H1 (cell line): ENCODE results near the gene ATE1. TPM values are rescaled to one million over a fixed set of nuclear protein-coding genes. Genes with fewer than 3 reads are reported as not detected.

ENCODE experiments used
- CTCF ChIA-PET: fragments of 300-600 bp; sonication (Branson Sonifier 250); formaldehyde crosslinking; loops from one replicate; lab custom pipeline; 2021; ENCODE audit not compliant: partially characterized antibody; lab: Charles Lee
- POLR2A ChIA-PET: fragments of 300-600 bp; sonication (Branson Sonifier 250); formaldehyde crosslinking; loops from one replicate; lab custom pipeline; 2021; ENCODE audit warnings: inconsistent platforms; ENCODE audit not compliant: partially characterized antibody; lab: Charles Lee
- DNase-seq, 2 experiments: peaks; one replicate each; pipeline versions ENCODE4 v3.0.0 to v3.0.0-alpha.2; 2010 to 2022; ENCODE audit warnings: low spot score in 2 of 2, low read depth in 1 of 2, mixed read lengths in 1 of 2
- FAIRE-seq: peaks from 2 replicates; lab custom pipeline; 2011; peaks lifted over from hg19 to GRCh38; lab: Jason Lieb, UNC
- H2AFZ ChIP-seq: 2 replicates; pipeline ENCODE4 v1.8.1; 2012; ENCODE audit warnings: low read length, inconsistent platforms
- H2AK5ac ChIP-seq: 2 replicates; pipeline ENCODE4 v1.6.1; 2013; ENCODE audit warnings: low read depth, low read length
- H2BK120ac ChIP-seq: replicated peaks from 2 replicates; pipeline ENCODE3; 2013; ENCODE audit warnings: low read depth, low read length, inconsistent platforms
- H2BK12ac ChIP-seq: 2 replicates; pipeline ENCODE4 v1.6.1; 2013; ENCODE audit warnings: low read depth, low read length
- H2BK15ac ChIP-seq: 2 replicates; pipeline ENCODE4 v1.6.1; 2013; ENCODE audit warnings: low read length
- H2BK20ac ChIP-seq: 2 replicates; pipeline ENCODE4 v1.6.1; 2013; ENCODE audit warnings: low read length
- H2BK5ac ChIP-seq: 2 replicates; pipeline ENCODE4 v1.6.1; 2013; ENCODE audit warnings: low read depth, low read length
- H3K14ac ChIP-seq: 2 replicates; pipeline ENCODE4 v1.6.1; 2013; ENCODE audit warnings: inconsistent platforms; ENCODE audit not compliant: insufficient read length
- H3K18ac ChIP-seq: 2 replicates; pipeline ENCODE4 v1.6.1; 2013; ENCODE audit warnings: low read length; ENCODE audit errors: extremely low read depth
- H3K23ac ChIP-seq: 2 replicates; pipeline ENCODE4 v1.6.1; 2013; ENCODE audit warnings: inconsistent platforms; ENCODE audit not compliant: insufficient read length
- H3K23me2 ChIP-seq: 2 replicates; pipeline ENCODE4 v1.6.1; 2013; ENCODE audit warnings: low read depth, low read length
- H3K27ac ChIP-seq: 2 replicates; pipeline ENCODE4 v1.6.1; 2011; ENCODE audit warnings: low read depth, low read length, inconsistent platforms
- H3K27me3 ChIP-seq, 4 experiments: replicated peaks in 1 of 4; 1 replicate in 1 of 4; 2 replicates in 3 of 4; pipeline versions ENCODE4 v1.6.1 to v1.8.1; 2011 to 2013; ENCODE audit warnings: low read length in 3 of 4, mild to moderate bottlenecking in 3 of 4, inconsistent platforms in 2 of 4, mixed read lengths in 2 of 4, moderate library complexity in 1 of 4; ENCODE audit not compliant: control insufficient read depth in 3 of 4, insufficient read depth in 3 of 4; ENCODE audit errors: extremely low read depth in 1 of 4
- H3K36me3 ChIP-seq, 4 experiments: 2 replicates each; pipeline versions ENCODE4 v1.6.1 to v1.8.1; 2011 to 2013; ENCODE audit warnings: mild to moderate bottlenecking in 4 of 4, low read length in 3 of 4, moderate library complexity in 2 of 4, control low read depth in 1 of 4, inconsistent platforms in 1 of 4; ENCODE audit not compliant: insufficient read depth in 4 of 4, control insufficient read depth in 2 of 4
- H3K4ac ChIP-seq: replicated peaks from 2 replicates; pipeline ENCODE3; 2013; ENCODE audit warnings: low read length, low read depth, mixed read lengths, inconsistent platforms; ENCODE audit not compliant: insufficient read length
- H3K4me1 ChIP-seq, 4 experiments: replicated peaks in 1 of 4; 1 replicate in 1 of 4; 2 replicates in 3 of 4; pipeline versions ENCODE4 v1.6.1 to v1.8.1; 2011 to 2013; ENCODE audit warnings: low read length in 3 of 4, inconsistent platforms in 2 of 4, mixed read lengths in 1 of 4; ENCODE audit not compliant: insufficient read depth in 4 of 4, control insufficient read depth in 3 of 4
- H3K4me2 ChIP-seq, 2 experiments: 2 replicates each; pipeline versions ENCODE4 v1.6.1 to v1.8.1; 2011 to 2013; ENCODE audit warnings: low read depth in 2 of 2, low read length in 2 of 2, control low read depth in 1 of 2, inconsistent platforms in 1 of 2, mild to moderate bottlenecking in 1 of 2; ENCODE audit not compliant: insufficient read depth in 1 of 2
- H3K4me3 ChIP-seq, 4 experiments: fragments of 200-600, 300-600 bp in 1 of 4; sonication (generic), shearing (Covaris generic), sonication (Bioruptor Twin) in 1 of 4; 2 replicates each; pipeline versions ENCODE4 v1.5.1 to v1.8.1; 2011 to 2016; ENCODE audit warnings: low read length in 4 of 4, low read depth in 3 of 4, control low read depth in 2 of 4, inconsistent platforms in 2 of 4, mild to moderate bottlenecking in 2 of 4, mixed read lengths in 1 of 4, moderate library complexity in 1 of 4; ENCODE audit not compliant: insufficient read depth in 2 of 4; ENCODE audit errors: extremely low read depth in 1 of 4
- H3K56ac ChIP-seq: replicated peaks from 2 replicates; pipeline ENCODE3; 2013; ENCODE audit warnings: low read depth, mild to moderate bottlenecking, mixed read lengths, low read length, inconsistent platforms; ENCODE audit not compliant: insufficient read length
- H3K79me1 ChIP-seq: 2 replicates; pipeline ENCODE4 v1.6.1; 2013; ENCODE audit warnings: low read depth, low read length, control low read depth
- H3K79me2 ChIP-seq, 2 experiments: 2 replicates each; pipeline versions ENCODE4 v1.6.1 to v1.8.1; 2012 to 2013; ENCODE audit warnings: low read length in 2 of 2, mild to moderate bottlenecking in 2 of 2, inconsistent platforms in 1 of 2; ENCODE audit not compliant: insufficient read depth in 2 of 2, control insufficient read depth in 1 of 2
- H3K9ac ChIP-seq, 4 experiments: replicated peaks in 1 of 4; 1 replicate in 1 of 4; 2 replicates in 3 of 4; pipeline versions ENCODE4 v1.6.1 to v1.8.1; 2011 to 2013; ENCODE audit warnings: low read depth in 3 of 4, low read length in 3 of 4, control low read depth in 2 of 4, mild to moderate bottlenecking in 2 of 4, moderate library complexity in 2 of 4, inconsistent platforms in 1 of 4; ENCODE audit errors: extremely low read depth in 1 of 4
- H3K9me3 ChIP-seq, 2 experiments: 2 replicates each; pipeline versions ENCODE4 v1.6.1 to v1.8.1; 2012 to 2013; ENCODE audit warnings: mild to moderate bottlenecking in 2 of 2, moderate library complexity in 2 of 2, control low read depth in 1 of 2, inconsistent platforms in 1 of 2, low read depth in 1 of 2, low read length in 1 of 2, mixed read lengths in 1 of 2; ENCODE audit not compliant: insufficient read depth in 2 of 2
- H4K20me1 ChIP-seq, 2 experiments: replicated peaks in 1 of 2; 2 replicates each; pipeline versions ENCODE3 to v1.8.1; 2011 to 2013; ENCODE audit warnings: inconsistent platforms in 2 of 2, low read length in 2 of 2, mild to moderate bottlenecking in 1 of 2; ENCODE audit not compliant: insufficient read depth in 2 of 2, control insufficient read depth in 1 of 2
- H4K5ac ChIP-seq: 2 replicates; pipeline ENCODE4 v1.6.1; 2013; ENCODE audit warnings: low read length, low read depth, mixed read lengths, inconsistent platforms; ENCODE audit not compliant: insufficient read length
- H4K8ac ChIP-seq: 2 replicates; pipeline ENCODE4 v1.8.0; 2013; ENCODE audit warnings: mild to moderate bottlenecking, moderate library complexity, low read length, inconsistent platforms; ENCODE audit not compliant: insufficient read depth; ENCODE audit errors: extremely low read depth
- H4K91ac ChIP-seq: replicated peaks from 2 replicates; pipeline ENCODE3; 2013; ENCODE audit warnings: low read length, mixed read lengths, inconsistent platforms; ENCODE audit not compliant: insufficient read length
- BACH1 ChIP-seq: IDR thresholded peaks from 2 replicates; pipeline ENCODE4 v1.6.1; 2012; ENCODE audit warnings: low read length, improper control_type of control experiment
- BCL11A ChIP-seq, 2 experiments: IDR thresholded peaks; one replicate each; pipeline ENCODE4 v1.6.1; 2011; ENCODE audit warnings: low read depth in 2 of 2, low read length in 2 of 2, mild to moderate bottlenecking in 2 of 2
- GABPA ChIP-seq: IDR thresholded peaks from 2 replicates; pipeline ENCODE4 v1.6.1; 2011; ENCODE audit warnings: mild to moderate bottlenecking, low read length, moderate library complexity, borderline replicate concordance; ENCODE audit not compliant: insufficient read depth
- POU5F1 ChIP-seq: IDR thresholded peaks from 2 replicates; pipeline ENCODE4 v1.6.1; 2011; ENCODE audit warnings: low read depth, mild to moderate bottlenecking, low read length, moderate library complexity
- RXRA ChIP-seq: IDR thresholded peaks from 2 replicates; pipeline ENCODE4 v1.6.1; 2011; ENCODE audit warnings: low read depth, mild to moderate bottlenecking, low read length, moderate library complexity; ENCODE audit not compliant: insufficient read depth
- SIX5 ChIP-seq: IDR thresholded peaks from 2 replicates; pipeline ENCODE4 v1.6.1; 2011; ENCODE audit warnings: mild to moderate bottlenecking, low read depth, low read length
- SP4 ChIP-seq: IDR thresholded peaks from 2 replicates; pipeline ENCODE4 v1.6.1; 2012; ENCODE audit warnings: low read length, inconsistent platforms
- SUZ12 ChIP-seq: fragments of 200-600 bp; sonication (generic); IDR thresholded peaks from 2 replicates; pipeline ENCODE4 v1.6.1; 2012; ENCODE audit warnings: mild to moderate bottlenecking, inconsistent platforms, low read length, moderate library complexity, mixed read lengths
- TCF12 ChIP-seq: IDR thresholded peaks from 2 replicates; pipeline ENCODE4 v1.6.1; 2011; ENCODE audit warnings: low read depth, mild to moderate bottlenecking, low read length
- WGBS, 2 experiments: shearing (Covaris generic) in 1 of 2; methylation state at CpG; one replicate each; pipeline versions ENCODE4 v1.1.6 to v1.1.7; 2013 to 2015; ENCODE audit warnings: low lambda C conversion rate in 2 of 2, mixed read lengths in 2 of 2, inconsistent platforms in 1 of 2, low coverage in 1 of 2, missing lambda C conversion rate in 1 of 2; ENCODE audit not compliant: insufficient replicate concordance in 2 of 2, insufficient coverage in 1 of 2, insufficient read length in 1 of 2; ENCODE audit errors: extremely low coverage in 1 of 2, missing lambda C conversion rate in 1 of 2; 5-methylcytosine and 5-hydroxymethylcytosine counted together
- polyA plus RNA-seq, 7 experiments: library from polyadenylated mRNA; depleted of rRNA in 3 of 7; stranded (reverse) in 5 of 7; unstranded in 2 of 7; fragments of >200 nt in 5 of 7; fragments of 200-250 nt in 2 of 7; gene quantifications; 1 replicate in 5 of 7; 2 replicates in 1 of 7; 4 replicates in 1 of 7; pipeline versions ENCODE4 v1.2.1 to v1.2.3, GENCODE V29; 2011 to 2013; ENCODE audit warnings: missing spikeins in 2 of 7, mixed read lengths in 2 of 7
- total RNA-seq: library from RNA; stranded (reverse); fragmentation: NEBNext Ultra II Directional; extraction: Animal tissue kit (Norgen Biotek cat#: 25700); gene quantifications from 2 replicates; pipeline ENCODE4 v1.2.1, GENCODE V29; 2021
- TF ChIP-seq, protein P1 (sequence below): IDR thresholded peaks from 2 replicates; pipeline ENCODE4 v1.6.1; 2011; ENCODE audit warnings: low read length, improper control_type of control experiment
- TF ChIP-seq, protein P2 (sequence below): IDR thresholded peaks from 2 replicates; pipeline ENCODE4 v1.6.1; 2012; ENCODE audit warnings: inconsistent platforms

Gene ATE1
- total and polyA plus RNA-seq, 2 of the 8 experiments (the other 6 are each of a cell fraction or from before 2014, with no cell fraction given): 8.8 to 26.9 TPM

GRCh38 chr10:121695731-121696464 is 231.9 kb downstream of the ATE1 start:
- Histone ChIP-seq H3K4me2 (no peak overlapping the region), H2AFZ (no peak overlapping the region), H2BK12ac (0 out of 2 replicates have a peak overlapping the region, but pooled peaks have one; percentile 22), H2AK5ac (no peak overlapping the region), H3K27ac (no peak overlapping the region), H4K91ac (no peak overlapping the region), H2BK15ac (no peak overlapping the region), H2BK20ac (no peak overlapping the region), H3K27me3 (no peaks in the 10 kb centered on the region), H3K4ac (no peak overlapping the region), H2BK120ac (no peak overlapping the region), H4K5ac (no peak overlapping the region), H2BK5ac (no peak overlapping the region), H3K14ac (no peak overlapping the region), H3K9me3 (no peaks in the 10 kb centered on the region), H3K18ac (no peak overlapping the region), H4K8ac (no peak overlapping the region), H3K9ac (no peak overlapping the region), H3K4me3 (no peak overlapping the region), H3K79me2 (no peaks in the 10 kb centered on the region), H3K36me3 (no peaks in the 10 kb centered on the region), H3K23ac (no peak overlapping the region), H4K20me1 (no peaks in the 10 kb centered on the region), H3K79me1 (no peaks in the 10 kb centered on the region), H3K4me1 (peaks cover 0 to 8% (median under 1%) of the 10 kb centered on the region in 4 experiments; a peak in 3 of 7 replicates), H3K56ac (no peak overlapping the region), H3K23me2 (no peaks in the 10 kb centered on the region)
- ChIA-PET POLR2A (no interaction called here), CTCF (interaction anchor here (0.6 to 5.1 kb wide), 34 partner anchors 11 to 1030 kb away, joined by 3 to 53 read pairs (median 4); no protein-coding TSS in a partner anchor)
- WGBS, 2 experiments: 87% methylated on average over 7 of the region's 7 CpGs; no CpG with 5 or more reads in 1 of the 2 experiments
- no peak for DNase-seq
- FAIRE-seq: no peak
- TF ChIP-seq, protein P1, sequence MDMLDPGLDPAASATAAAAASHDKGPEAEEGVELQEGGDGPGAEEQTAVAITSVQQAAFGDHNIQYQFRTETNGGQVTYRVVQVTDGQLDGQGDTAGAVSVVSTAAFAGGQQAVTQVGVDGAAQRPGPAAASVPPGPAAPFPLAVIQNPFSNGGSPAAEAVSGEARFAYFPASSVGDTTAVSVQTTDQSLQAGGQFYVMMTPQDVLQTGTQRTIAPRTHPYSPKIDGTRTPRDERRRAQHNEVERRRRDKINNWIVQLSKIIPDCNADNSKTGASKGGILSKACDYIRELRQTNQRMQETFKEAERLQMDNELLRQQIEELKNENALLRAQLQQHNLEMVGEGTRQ: no peak
- TF ChIP-seq SP4 (no peak), POU5F1 (no peak), GABPA (no peak), TCF12 (no peak), BACH1 (no peak), SIX5 (no peak), BCL11A (IDR thresholded peaks at IDR 0.05; ENCODE audit: low read depth in 2 of 2, low read length in 2 of 2) (no peak), RXRA (no peak), SUZ12 (no peak)
- TF ChIP-seq, protein P2, sequence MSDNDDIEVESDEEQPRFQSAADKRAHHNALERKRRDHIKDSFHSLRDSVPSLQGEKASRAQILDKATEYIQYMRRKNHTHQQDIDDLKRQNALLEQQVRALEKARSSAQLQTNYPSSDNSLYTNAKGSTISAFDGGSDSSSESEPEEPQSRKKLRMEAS: no peak
